Measurements from ENCODE around the gene PHC2. TPM values are rescaled to one million over a fixed set of nuclear protein-coding genes. Genes with fewer than 3 reads are reported as not detected.
A peak's percentile ranks its signal among the peaks of the same experiment; 100 is the strongest.

The PHC2 gene
- total and polyA plus RNA-seq, 4 donors = 79.9 to 311 (median 121) TPM

DNA sequence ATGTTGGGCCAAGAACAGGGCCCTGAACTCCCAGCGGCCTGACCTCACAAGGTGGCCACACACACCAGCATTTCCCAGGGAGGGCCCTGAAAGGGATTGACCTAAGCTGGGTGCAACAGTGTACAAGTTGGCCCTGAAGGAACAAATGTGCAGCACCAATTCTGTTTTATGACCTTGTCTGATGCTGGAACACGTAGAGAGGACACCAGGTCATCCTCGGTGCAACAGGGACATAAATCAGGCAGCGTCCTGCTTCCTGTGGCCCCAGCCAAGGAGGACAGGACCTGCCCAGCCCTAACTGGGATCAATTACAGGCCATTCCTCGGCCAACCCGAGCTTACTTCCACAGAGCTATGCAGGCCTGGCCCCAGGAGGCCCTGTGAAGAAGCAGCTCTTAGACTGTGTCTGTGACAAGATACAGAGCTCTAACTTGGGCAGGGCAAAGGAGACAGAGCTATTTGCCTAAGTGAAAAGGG is 12.8 kb upstream of the PHC2 start:
- 61 to 83% methylated on average over 6 of the region's 6 CpGs for WGBS, 2 donors
- H3K36me3 ChIP-seq (ENCODE audit: control insufficient read depth in 4 of 4, insufficient read depth in 4 of 4, low read length in 4 of 4) = no peaks in the 10 kb centered on the region
- H3K9me3 ChIP-seq (ENCODE audit: control insufficient read depth in 4 of 4, insufficient read depth in 3 of 4, low read length in 3 of 4) = peaks cover 0 to 3% (median 0%) of the 10 kb centered on the region in 4 donors
- no peak overlapping the region for H3K9ac ChIP-seq (ENCODE audit: insufficient read depth in 1 of 2, low read length in 2 of 2)
- TF ChIP-seq, protein P1, sequence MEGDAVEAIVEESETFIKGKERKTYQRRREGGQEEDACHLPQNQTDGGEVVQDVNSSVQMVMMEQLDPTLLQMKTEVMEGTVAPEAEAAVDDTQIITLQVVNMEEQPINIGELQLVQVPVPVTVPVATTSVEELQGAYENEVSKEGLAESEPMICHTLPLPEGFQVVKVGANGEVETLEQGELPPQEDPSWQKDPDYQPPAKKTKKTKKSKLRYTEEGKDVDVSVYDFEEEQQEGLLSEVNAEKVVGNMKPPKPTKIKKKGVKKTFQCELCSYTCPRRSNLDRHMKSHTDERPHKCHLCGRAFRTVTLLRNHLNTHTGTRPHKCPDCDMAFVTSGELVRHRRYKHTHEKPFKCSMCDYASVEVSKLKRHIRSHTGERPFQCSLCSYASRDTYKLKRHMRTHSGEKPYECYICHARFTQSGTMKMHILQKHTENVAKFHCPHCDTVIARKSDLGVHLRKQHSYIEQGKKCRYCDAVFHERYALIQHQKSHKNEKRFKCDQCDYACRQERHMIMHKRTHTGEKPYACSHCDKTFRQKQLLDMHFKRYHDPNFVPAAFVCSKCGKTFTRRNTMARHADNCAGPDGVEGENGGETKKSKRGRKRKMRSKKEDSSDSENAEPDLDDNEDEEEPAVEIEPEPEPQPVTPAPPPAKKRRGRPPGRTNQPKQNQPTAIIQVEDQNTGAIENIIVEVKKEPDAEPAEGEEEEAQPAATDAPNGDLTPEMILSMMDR (IDR thresholded peaks at IDR 0.05; ENCODE audit: control extremely low read depth, extremely low read depth) = no peak
- DNase-seq = peak in 1 of 3 donors; percentile 25
- H3K4me1 ChIP-seq (ENCODE audit: control insufficient read depth in 5 of 5, insufficient read depth in 5 of 5, low read length in 5 of 5) = peaks cover 0 to 8% (median 8%) of the 10 kb centered on the region in 5 donors
- H3K27ac ChIP-seq (ENCODE audit: low read depth in 1 of 2, low read length in 1 of 2) = no peak overlapping the region
- H3K27me3 ChIP-seq (ENCODE audit: control insufficient read depth in 3 of 3, insufficient read depth in 3 of 3, low read length in 2 of 3) = no peaks in the 10 kb centered on the region
- ATAC-seq (ENCODE audit: insufficient read depth, low FRiP score) = no peak
- no peak overlapping the region for H3K4me3 ChIP-seq

DNA sequence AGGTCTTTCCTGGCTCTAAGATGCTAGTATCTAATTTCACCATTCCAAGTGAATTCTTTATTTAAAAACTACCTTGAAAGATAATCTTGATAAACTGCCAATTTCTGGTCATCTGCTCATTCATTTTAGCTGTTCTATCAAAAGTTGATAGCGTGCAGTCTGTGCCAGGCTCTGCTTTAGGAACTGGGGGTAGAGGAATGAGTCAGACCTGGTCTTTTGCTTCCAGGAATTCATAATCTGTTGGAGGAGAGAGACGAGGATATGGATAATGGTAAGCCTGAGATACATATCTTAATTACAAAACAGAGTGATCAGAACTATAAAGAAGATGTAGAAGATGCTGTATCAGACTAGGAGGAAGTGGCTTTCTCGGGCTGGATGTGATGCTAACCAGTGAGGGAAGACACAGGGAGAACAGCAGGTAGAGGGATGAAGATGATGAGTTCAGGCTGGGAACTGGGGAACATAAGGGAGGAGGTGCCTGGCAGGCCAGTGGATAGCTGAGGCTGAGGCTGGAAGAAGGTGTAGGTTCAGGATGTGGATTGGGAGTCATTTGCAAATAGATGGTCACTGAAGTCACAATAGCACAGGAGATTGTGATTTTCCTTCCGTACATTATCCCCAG is 12.3 kb upstream of the PHC2 start:
- TF ChIP-seq, protein P1 (IDR thresholded peaks at IDR 0.05; ENCODE audit: control extremely low read depth, extremely low read depth) = no peak
- no peak for DNase-seq
- H3K9me3 ChIP-seq (ENCODE audit: control insufficient read depth in 4 of 4, insufficient read depth in 3 of 4, low read length in 3 of 4) = peaks cover 0 to 3% (median 0%) of the 10 kb centered on the region in 4 donors
- no peak overlapping the region for H3K9ac ChIP-seq (ENCODE audit: insufficient read depth in 1 of 2, low read length in 2 of 2)
- peaks cover 0 to 8% (median 8%) of the 10 kb centered on the region in 5 donors for H3K4me1 ChIP-seq (ENCODE audit: control insufficient read depth in 5 of 5, insufficient read depth in 5 of 5, low read length in 5 of 5)
- ATAC-seq (ENCODE audit: insufficient read depth, low FRiP score) = no peak
- H3K27ac ChIP-seq (ENCODE audit: low read depth in 1 of 2, low read length in 1 of 2) = no peak overlapping the region
- H3K27me3 ChIP-seq (ENCODE audit: control insufficient read depth in 3 of 3, insufficient read depth in 3 of 3, low read length in 2 of 3) = no peaks in the 10 kb centered on the region
- WGBS, 2 donors = 48 to 51% methylated on average over 4 of the region's 4 CpGs
- no peaks in the 10 kb centered on the region for H3K36me3 ChIP-seq (ENCODE audit: control insufficient read depth in 4 of 4, insufficient read depth in 4 of 4, low read length in 4 of 4)
- no peak overlapping the region for H3K4me3 ChIP-seq

DNA sequence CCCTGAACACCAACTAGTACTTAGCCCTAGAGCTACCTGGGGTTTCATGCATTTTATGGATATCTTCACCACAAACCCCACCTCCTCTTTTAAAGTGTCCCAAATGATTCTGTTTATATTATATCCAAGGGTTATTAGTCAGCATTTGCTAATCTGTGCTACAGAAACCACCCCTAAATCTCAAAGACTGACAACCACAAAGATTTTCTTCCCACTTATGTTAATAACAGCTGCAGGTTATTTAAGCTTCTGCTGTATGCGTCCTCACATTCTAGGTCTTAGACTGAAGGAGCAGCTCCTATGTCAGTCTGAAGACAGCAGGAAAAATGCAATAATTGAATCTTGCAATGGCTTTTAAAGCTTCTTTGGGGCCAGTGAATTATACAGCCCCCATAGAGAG is 11.2 kb upstream of the PHC2 start:
- Histone ChIP-seq H3K4me3 (no peak overlapping the region), H3K9me3 (ENCODE audit: control insufficient read depth in 4 of 4, insufficient read depth in 3 of 4, low read length in 3 of 4) (peaks cover 0 to 3% (median 0%) of the 10 kb centered on the region in 4 donors), H3K4me1 (ENCODE audit: control insufficient read depth in 5 of 5, insufficient read depth in 5 of 5, low read length in 5 of 5) (peaks cover 0 to 8% (median 8%) of the 10 kb centered on the region in 5 donors), H3K27ac (ENCODE audit: low read depth in 1 of 2, low read length in 1 of 2) (no peak overlapping the region), H3K9ac (ENCODE audit: insufficient read depth in 1 of 2, low read length in 2 of 2) (no peak overlapping the region), H3K36me3 (ENCODE audit: control insufficient read depth in 4 of 4, insufficient read depth in 4 of 4, low read length in 4 of 4) (no peaks in the 10 kb centered on the region), H3K27me3 (ENCODE audit: control insufficient read depth in 3 of 3, insufficient read depth in 3 of 3, low read length in 2 of 3) (no peaks in the 10 kb centered on the region)
- TF ChIP-seq, protein P1 (IDR thresholded peaks at IDR 0.05; ENCODE audit: control extremely low read depth, extremely low read depth) = no peak
- 73 to 88% methylated on average over 1 of the region's 1 CpG for WGBS, 2 donors
- DNase-seq (no peak), ATAC-seq (ENCODE audit: insufficient read depth, low FRiP score) (no peak)

All from lung (tissue), 12 donors.